Measurements from ENCODE around the gene ZNF428.
"Not testable (repeated sequence)": the region's sequence is repeated elsewhere in the genome, so short reads cannot be mapped to it uniquely, and the experiment has no call there.

ZNF428 gene

GRCh38 chr19:43660971-43661360 lies 41.5 kb upstream of the ZNF428 start:
- TF ChIP-seq, protein P1, sequence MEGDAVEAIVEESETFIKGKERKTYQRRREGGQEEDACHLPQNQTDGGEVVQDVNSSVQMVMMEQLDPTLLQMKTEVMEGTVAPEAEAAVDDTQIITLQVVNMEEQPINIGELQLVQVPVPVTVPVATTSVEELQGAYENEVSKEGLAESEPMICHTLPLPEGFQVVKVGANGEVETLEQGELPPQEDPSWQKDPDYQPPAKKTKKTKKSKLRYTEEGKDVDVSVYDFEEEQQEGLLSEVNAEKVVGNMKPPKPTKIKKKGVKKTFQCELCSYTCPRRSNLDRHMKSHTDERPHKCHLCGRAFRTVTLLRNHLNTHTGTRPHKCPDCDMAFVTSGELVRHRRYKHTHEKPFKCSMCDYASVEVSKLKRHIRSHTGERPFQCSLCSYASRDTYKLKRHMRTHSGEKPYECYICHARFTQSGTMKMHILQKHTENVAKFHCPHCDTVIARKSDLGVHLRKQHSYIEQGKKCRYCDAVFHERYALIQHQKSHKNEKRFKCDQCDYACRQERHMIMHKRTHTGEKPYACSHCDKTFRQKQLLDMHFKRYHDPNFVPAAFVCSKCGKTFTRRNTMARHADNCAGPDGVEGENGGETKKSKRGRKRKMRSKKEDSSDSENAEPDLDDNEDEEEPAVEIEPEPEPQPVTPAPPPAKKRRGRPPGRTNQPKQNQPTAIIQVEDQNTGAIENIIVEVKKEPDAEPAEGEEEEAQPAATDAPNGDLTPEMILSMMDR (conservative IDR thresholded peaks at IDR 0.05; ENCODE audit: low read depth, low read length): no peak
- no peak for DNase-seq (ENCODE audit: low read depth)
- H3K4me3 ChIP-seq (ENCODE audit: low read depth, low read length): no peak overlapping the region

DNA sequence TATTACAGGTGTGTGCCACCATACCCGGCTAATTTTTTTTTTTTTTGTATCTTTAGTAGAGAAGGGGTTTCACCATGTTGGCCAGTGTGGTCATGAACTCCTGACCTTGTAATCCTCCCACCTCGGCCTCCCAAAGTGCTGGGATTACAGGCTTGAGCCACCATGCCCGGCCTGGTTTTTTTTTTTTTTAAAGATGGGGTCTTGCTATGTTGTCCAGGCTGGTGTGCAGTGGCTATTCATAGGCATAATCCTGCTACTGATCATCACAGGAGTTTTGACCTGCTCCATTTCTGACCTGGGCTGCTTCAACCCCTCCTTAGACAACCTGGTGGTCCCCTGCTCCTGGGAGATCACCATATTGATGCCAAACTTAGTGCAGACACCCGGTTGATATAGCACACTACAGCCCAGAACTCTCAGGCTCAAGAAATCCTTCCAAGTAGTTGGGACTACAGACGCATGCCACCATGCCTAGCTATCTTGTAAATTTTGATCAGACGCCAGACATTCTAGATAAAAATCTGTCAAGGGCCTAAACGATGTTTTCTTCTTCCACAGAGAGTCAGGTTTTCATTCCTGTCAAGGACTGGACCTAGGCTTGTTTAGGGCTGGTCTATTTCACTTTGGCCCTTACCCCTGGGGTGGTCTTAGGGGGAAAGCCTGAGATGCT lies 41.0 kb upstream of the ZNF428 start:
- TF ChIP-seq, protein P1 (conservative IDR thresholded peaks at IDR 0.05; ENCODE audit: low read depth, low read length): no peak
- no peak for DNase-seq (ENCODE audit: low read depth)
- H3K4me3 ChIP-seq (ENCODE audit: low read depth, low read length): no peak overlapping the region

- H3K4me3 ChIP-seq (ENCODE audit: low read depth, low read length): no peak overlapping the region
- no peak for DNase-seq (ENCODE audit: low read depth)
- TF ChIP-seq, protein P1 (conservative IDR thresholded peaks at IDR 0.05; ENCODE audit: low read depth, low read length): no peak
Measured at GRCh38 chr19:43658494-43658893, 39.1 kb upstream of the ZNF428 start.

DNA sequence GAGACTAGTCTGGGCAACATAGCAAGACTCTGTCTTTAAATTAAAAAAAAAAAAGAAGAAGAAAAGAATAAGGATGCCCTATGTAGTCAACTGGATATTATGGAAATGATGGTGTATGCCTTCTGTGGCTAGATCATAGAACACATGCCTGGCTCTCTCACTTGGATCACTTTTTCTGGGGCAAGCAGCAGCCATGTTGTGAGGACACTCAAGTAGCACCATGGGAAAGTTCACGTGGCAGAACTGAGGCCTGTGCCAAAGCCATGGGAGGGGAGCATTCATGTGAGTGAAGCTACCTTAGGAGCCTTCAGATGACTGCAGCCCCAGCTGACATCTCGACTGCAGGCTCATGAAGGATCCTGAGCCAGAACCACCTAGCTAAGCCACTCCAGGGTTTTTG lies 38.6 kb upstream of the ZNF428 start:
- H3K4me3 ChIP-seq (ENCODE audit: low read depth, low read length): no peak overlapping the region
- no peak for DNase-seq (ENCODE audit: low read depth)
- TF ChIP-seq, protein P1 (conservative IDR thresholded peaks at IDR 0.05; ENCODE audit: low read depth, low read length): no peak

- TF ChIP-seq, protein P1 (conservative IDR thresholded peaks at IDR 0.05; ENCODE audit: low read depth, low read length): no peak
- H3K4me3 ChIP-seq (ENCODE audit: low read depth, low read length): no peak overlapping the region
- DNase-seq (ENCODE audit: low read depth): no peak
Measured at GRCh38 chr19:43656436-43656835, 37.0 kb upstream of the ZNF428 start.

- TF ChIP-seq, protein P1 (conservative IDR thresholded peaks at IDR 0.05; ENCODE audit: low read depth, low read length): no peak
- no peak for DNase-seq (ENCODE audit: low read depth)
- H3K4me3 ChIP-seq (ENCODE audit: low read depth, low read length): no peak overlapping the region
Measured at GRCh38 chr19:43652546-43652874, 33.1 kb upstream of the ZNF428 start.

DNA sequence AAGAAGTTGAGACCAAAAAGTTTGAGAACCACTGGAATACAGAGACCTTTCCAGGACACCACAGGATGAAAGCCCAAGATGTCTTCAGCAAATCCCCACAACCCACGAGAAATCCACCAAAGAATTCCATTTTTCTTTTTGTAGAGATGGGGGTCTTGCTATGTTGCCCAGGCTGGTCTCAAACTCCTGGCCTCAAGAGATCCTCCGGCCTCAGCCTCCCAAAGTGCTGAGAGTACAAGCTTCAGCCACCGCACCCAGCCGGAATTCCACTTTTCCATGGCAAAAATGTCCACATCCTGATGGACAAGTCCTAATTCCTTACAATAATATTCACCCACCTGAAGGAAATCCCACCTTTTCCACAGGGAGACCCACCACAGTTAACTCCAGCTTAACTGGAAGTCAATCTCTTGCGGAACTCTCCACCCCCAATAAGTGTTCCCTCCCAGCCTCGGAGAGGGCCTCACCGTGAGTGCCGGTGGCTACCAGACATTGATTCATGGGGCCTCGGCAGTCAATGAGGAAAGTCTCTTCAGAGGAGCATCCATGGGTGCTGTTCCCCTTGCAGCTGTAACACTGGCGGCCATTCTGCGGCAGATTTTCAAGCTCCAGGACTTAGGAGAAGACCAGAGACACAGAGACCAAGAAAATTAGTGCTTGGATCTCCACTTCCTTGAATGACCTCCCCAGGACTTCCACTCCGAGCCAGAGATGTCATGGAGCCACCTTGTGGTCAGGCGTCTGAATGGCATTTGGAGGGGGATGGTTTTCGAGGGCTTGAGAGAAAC lies 32.5 kb upstream of the ZNF428 start:
- TF ChIP-seq, protein P1 (conservative IDR thresholded peaks at IDR 0.05; ENCODE audit: low read depth, low read length): peak; percentile 91
- H3K4me3 ChIP-seq (ENCODE audit: low read depth, low read length): no peak overlapping the region
- peak; percentile 84 for DNase-seq (ENCODE audit: low read depth)

DNA sequence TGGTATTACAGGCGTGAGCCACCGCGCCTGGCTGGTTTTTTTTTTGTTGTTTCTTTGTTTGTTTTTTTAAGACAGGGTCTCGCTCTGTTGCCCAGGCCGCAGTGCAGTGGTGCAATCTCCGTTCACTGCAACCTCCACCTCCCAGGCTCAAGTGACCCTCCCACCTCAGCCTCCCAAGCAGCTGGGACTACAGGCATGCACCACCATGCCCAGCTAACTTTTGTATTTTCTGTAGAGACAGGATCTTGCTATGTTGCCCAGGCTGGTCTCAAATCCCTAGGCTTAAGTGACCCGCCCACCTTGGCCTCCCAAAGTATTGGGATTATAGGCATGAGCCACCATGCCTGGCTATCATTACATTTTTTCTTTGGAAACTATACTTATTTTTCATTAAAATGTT lies 30.8 kb upstream of the ZNF428 start:
- H3K4me3 ChIP-seq (ENCODE audit: low read depth, low read length); DNase-seq (ENCODE audit: low read depth): not testable (repeated sequence)

Measured in choroid plexus epithelial cell (primary cell).